ENCODE data around the gene PTCH2. TPM values are rescaled to one million over a fixed set of nuclear protein-coding genes. Genes with fewer than 3 reads are reported as not detected.
A peak's percentile ranks its signal among the peaks of the same experiment; 100 is the strongest.

PTCH2 gene
- total and polyA plus RNA-seq, 2 of the 13 experiments (the other 11 are each of a cell fraction or from before 2014, with no cell fraction given), result 0.60 to 1.5 TPM

DNA sequence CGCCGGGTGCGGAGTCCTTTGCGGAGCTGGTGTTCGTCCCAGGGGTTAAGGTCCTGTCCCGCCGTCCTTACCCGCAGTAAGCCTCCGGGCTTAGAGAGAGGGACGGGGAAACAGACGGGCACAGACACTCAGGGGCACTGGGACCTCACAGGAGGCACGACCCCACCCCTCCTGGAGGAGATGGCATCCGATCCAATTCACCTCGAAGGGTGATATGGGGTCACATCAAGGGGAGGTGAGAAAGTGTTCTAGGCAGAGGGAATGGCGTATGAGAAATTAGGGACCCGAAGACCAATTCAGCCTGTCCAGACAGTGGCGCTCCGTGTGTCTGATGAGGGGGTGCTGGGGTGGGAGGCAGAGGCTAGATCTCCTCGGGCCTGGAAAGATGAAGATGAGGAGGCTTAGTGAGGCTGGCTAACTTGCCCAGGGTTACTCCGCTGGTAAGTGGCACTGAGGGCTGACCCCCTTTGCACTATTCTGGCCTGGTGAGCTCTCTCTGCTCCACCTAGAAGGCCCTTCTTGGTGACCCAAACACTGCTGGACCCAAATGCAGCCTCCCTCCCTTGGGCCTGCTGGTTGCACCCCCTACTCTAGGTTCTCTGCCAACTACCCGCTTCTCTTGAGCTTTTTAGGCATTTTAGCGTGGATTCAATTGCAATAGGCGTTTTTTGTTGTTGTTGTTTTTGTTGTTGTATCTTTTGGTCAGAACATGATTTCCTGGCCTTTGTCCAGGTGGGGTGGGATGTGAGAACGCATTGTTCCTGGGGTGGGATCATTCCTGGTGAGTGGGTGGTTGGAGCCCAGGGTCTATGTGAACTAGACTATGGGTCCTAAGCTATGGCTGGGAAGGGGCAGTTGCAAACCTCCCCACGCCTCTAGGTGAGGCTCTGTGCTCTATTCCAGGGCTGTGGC lies 22.5 kb downstream of the PTCH2 start (continued):
- TF ChIP-seq ZBED4 (CRISPR knock-in tag; IDR thresholded peaks at IDR 0.05; ENCODE audit: borderline replicate concordance) (no peak; the same call in 1 of the 2 replicates), DDIT3 (CRISPR knock-in tag; IDR thresholded peaks at IDR 0.05) (no peak), PITX1 (CRISPR knock-in tag; IDR thresholded peaks at IDR 0.05) (no peak), BORCS8-MEF2B (CRISPR knock-in tag; IDR thresholded peaks at IDR 0.05) (0 out of 2 replicates have a peak, but pooled peaks have one; percentile 62), HHEX (CRISPR knock-in tag; IDR thresholded peaks at IDR 0.05) (no peak), RFXAP (CRISPR knock-in tag; IDR thresholded peaks at IDR 0.05; ENCODE audit: borderline replicate concordance) (0 out of 2 replicates have a peak, but pooled peaks have one; percentile 6), AFF4 (CRISPR knock-in tag; IDR thresholded peaks at IDR 0.05) (no peak), MIER3 (CRISPR knock-in tag; IDR thresholded peaks at IDR 0.05; ENCODE audit: borderline replicate concordance) (peak; percentile 3; the same call in 1 of the 2 replicates), ZNF891 (CRISPR knock-in tag; IDR thresholded peaks at IDR 0.05) (no peak), TMF1 (CRISPR knock-in tag; IDR thresholded peaks at IDR 0.05; ENCODE audit: low read depth) (no peak), KDM6A (CRISPR knock-in tag; IDR thresholded peaks at IDR 0.05; ENCODE audit: low read depth) (no peak), ZNF367 (CRISPR knock-in tag; IDR thresholded peaks at IDR 0.05; ENCODE audit: borderline replicate concordance) (no peak)
- TF ChIP-seq, protein P1, sequence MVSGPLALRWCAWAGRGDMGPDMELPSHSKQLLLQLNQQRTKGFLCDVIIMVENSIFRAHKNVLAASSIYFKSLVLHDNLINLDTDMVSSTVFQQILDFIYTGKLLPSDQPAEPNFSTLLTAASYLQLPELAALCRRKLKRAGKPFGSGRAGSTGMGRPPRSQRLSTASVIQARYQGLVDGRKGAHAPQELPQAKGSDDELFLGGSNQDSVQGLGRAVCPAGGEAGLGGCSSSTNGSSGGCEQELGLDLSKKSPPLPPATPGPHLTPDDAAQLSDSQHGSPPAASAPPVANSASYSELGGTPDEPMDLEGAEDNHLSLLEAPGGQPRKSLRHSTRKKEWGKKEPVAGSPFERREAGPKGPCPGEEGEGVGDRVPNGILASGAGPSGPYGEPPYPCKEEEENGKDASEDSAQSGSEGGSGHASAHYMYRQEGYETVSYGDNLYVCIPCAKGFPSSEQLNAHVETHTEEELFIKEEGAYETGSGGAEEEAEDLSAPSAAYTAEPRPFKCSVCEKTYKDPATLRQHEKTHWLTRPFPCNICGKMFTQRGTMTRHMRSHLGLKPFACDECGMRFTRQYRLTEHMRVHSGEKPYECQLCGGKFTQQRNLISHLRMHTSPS (CRISPR knock-in tag; IDR thresholded peaks at IDR 0.05; ENCODE audit: low read depth), result no peak
- TF ChIP-seq, protein P2, sequence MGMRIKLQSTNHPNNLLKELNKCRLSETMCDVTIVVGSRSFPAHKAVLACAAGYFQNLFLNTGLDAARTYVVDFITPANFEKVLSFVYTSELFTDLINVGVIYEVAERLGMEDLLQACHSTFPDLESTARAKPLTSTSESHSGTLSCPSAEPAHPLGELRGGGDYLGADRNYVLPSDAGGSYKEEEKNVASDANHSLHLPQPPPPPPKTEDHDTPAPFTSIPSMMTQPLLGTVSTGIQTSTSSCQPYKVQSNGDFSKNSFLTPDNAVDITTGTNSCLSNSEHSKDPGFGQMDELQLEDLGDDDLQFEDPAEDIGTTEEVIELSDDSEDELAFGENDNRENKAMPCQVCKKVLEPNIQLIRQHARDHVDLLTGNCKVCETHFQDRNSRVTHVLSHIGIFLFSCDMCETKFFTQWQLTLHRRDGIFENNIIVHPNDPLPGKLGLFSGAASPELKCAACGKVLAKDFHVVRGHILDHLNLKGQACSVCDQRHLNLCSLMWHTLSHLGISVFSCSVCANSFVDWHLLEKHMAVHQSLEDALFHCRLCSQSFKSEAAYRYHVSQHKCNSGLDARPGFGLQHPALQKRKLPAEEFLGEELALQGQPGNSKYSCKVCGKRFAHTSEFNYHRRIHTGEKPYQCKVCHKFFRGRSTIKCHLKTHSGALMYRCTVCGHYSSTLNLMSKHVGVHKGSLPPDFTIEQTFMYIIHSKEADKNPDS (CRISPR knock-in tag; IDR thresholded peaks at IDR 0.05), result no peak
- TF ChIP-seq, protein P3, sequence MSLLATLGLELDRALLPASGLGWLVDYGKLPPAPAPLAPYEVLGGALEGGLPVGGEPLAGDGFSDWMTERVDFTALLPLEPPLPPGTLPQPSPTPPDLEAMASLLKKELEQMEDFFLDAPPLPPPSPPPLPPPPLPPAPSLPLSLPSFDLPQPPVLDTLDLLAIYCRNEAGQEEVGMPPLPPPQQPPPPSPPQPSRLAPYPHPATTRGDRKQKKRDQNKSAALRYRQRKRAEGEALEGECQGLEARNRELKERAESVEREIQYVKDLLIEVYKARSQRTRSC (CRISPR knock-in tag; IDR thresholded peaks at IDR 0.05; ENCODE audit: low read depth), result no peak

All from HepG2 (cell line).